GM12872 (cell line): ENCODE measurements around the gene PRKCA.

Source experiments
- CTCF ChIP-seq: IDR thresholded peaks from 3 replicates; pipeline ENCODE4 v1.5.1; 2011; ENCODE audit warnings: low read depth, mild to moderate bottlenecking, low read length, moderate library complexity; ENCODE audit not compliant: insufficient read depth

PRKCA gene

DNA sequence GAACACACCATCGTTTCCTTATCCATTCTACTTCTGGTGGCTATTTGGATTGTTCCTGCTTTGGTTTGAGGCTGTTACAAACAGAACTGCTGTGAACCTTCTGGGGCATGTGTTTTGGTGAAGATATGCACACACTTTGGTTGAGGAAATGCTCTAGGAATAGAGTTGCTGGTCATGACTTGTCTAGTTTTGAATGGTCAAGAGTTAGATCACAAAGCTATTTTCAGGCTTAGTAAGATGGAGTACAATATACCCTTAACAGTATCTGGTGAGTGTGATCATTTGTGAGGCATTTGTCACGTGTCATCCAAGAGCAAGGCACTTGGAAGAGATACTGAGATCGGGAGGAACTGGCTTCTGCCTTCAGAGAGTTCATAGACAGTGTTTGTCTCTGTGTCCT, 485.5 kb downstream of the PRKCA start:
- TF ChIP-seq CTCF: no peak

- no peak for TF ChIP-seq CTCF
Measured at GRCh38 chr17:66789093-66789492, 486.7 kb downstream of the PRKCA start.

GRCh38 chr17:66789961-66790437, 487.6 kb downstream of the PRKCA start:
- no peak for TF ChIP-seq CTCF

DNA sequence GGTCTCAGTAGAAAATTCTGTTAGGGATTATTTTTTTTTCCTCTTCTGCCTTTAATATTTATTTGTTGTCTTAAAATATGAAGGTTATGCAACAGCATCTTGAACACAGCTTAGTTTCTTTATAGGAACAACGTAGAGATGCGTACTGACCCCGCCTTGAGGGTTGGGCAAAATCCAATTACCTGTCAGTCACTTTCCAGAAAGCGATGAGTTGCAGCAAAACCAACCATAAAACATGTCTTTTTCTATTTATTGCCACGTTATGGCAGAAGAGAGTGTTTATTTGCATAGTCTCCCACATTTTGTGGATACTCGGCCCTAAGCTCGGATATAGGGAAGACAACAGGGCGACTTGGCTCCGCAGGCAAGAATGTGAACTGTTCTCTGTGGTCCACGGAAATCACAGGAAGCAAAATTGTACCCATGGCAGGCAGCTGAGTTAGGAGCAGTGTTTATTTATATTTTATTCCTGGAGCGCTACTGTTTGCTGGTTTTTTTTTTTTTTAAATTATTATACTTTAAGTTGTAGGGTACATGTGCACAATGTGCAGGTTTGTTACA, 488.2 kb downstream of the PRKCA start:
- TF ChIP-seq CTCF: no peak

DNA sequence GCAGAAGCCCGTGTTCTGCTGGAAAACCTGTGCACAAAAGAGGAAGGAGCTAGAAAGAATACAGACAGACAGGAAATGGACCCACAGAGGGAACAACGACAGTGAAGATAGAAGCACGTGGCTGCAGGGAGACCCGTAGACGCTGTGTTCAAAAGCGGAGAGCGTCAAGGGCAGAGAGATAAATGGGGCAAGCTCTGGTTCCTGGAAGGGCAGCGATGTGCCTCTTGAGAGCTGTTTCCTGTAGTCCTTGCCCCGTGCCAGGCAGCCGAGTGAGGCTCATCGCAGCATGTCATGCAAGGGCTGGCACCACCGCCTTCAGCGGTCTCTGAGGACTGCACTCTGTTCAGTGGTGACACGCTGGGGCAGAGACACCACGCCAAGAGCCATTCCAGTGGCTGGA, 488.9 kb downstream of the PRKCA start:
- no peak for TF ChIP-seq CTCF

DNA sequence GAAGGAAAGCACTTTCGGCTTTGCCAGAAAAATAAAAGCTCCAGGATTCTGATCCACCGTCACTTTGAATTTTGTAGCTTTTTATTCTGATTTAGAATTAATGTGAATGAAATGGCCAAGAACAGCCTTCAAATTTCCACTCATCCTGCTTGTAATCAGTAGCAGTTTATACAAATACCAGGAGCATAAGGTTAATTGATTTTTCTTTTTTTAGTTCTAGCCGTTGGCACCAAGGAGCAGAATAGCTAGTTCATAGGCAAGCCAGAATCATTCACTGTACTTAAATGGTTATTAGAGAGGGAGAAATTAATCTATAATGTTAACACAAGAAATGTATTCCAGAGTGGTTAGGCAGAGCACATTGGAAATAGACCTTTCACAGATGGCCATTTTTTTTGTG, 491.4 kb downstream of the PRKCA start:
- TF ChIP-seq CTCF: no peak

DNA sequence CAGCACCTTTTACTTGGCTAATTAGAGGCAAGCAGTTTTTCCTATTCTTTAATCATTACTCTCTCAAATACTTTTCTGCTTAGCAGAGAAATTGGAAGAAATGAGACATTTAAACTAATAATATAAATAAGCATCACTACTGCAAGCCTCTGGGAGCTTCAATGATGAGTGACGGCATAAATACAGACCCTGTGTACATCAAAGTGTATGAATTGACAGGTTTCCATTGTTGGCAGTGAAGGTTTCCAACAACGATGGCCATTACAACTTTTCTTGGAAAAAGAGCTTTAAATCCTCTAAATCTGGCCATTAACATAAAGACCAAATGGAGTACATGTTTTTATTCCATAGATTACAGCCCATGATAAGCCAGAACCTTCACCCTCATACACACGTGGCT, 493.1 kb downstream of the PRKCA start:
- TF ChIP-seq CTCF: no peak
